Left lobe of liver (tissue), 2 donors: Measurements from ENCODE around the gene LMOD1. TPM values are rescaled to one million over a fixed set of nuclear protein-coding genes. Genes with fewer than 3 reads are reported as not detected.
"Not testable (repeated sequence)": the region's sequence is repeated elsewhere in the genome, so short reads cannot be mapped to it uniquely, and the experiment has no call there.

ENCODE experiments used
- ATAC-seq: fragments of 200-7000 bp; cut with Tn5 transposase; one replicate; pipeline ENCODE4 v1.9.1; 2020; ENCODE audit warnings: mild to moderate bottlenecking, moderate library complexity
- DNase-seq: peaks from one replicate; pipeline ENCODE4 v3.0.0-alpha.2; 2020; ENCODE audit warnings: low spot score
- total RNA-seq: library from RNA; stranded (reverse); gene quantifications from one replicate; pipeline ENCODE4 v1.2.1, GENCODE V29; 2021
- donor health status: DM: no; HTN: no; CAD: no; lungs with moderate emphysema.
- donor health status: DM: no; HTN: yes; CAD: no.

The LMOD1 gene
- total RNA-seq, 1 donor from 2014 or later: 1.0 TPM

DNA sequence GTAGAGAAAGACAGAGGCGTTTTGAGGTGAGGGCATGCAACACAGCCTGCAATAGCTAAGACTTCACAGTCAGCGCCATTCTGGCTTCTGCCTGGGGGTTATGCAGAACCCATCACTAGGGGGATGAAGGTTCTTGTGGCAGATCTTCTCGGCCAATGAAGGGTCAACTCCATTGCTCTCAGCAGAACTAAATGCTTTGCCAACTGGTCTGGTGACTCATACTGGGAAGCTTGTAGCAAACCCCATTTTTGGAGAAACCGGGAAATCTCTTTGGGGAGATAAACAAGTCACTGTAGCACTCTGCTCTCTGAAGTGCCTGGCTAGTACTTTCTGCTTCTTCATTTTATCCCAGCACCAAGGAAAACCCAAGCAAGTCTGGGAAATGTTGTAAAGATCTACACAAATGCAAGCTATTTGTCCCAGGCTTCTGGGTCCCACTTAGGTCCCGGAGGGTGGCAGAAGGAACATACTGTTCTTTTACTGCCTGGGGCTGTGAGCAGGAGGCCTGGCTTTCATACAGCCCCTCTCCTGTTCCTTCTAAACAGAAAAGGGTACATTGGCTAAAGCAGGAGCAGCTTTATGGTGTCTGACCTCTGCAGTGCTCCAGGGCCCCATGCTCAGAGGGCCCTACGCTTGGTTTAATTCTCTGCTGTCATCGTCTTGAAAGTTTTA is 28.9 kb downstream of the LMOD1 start:
- ATAC-seq: no peak
- DNase-seq: no peak

DNA sequence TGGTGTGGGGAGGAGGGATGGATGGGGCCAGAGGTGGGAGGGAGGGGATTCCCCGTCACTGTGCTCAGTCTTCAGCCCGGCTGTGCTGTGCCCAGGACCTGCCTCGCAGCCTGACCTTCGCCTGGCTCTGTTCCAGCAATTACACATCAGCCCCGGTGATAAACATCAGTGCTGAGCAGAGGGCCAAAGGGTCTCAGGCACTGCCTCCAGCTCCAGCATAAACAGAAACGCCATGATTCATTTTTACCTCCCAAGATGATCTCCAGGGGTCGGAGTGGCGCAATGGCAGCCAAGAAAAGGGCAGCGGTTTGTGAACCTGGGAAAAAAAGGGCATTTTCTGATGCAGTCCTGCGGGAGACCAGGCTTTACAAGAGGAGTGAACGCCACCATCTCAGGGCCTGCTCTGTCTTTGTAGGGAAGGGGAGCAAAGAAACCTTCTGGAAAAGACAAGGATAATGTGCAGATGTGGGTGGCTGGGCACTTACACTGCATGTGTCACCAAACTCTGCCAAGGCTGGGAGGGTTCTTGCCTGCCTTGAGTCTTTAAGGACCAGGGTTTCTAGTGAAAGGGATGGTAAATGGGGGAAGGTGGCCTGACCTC is 29.6 kb downstream of the LMOD1 start:
- ATAC-seq: peak; percentile 93
- DNase-seq: peak; percentile 74

DNA sequence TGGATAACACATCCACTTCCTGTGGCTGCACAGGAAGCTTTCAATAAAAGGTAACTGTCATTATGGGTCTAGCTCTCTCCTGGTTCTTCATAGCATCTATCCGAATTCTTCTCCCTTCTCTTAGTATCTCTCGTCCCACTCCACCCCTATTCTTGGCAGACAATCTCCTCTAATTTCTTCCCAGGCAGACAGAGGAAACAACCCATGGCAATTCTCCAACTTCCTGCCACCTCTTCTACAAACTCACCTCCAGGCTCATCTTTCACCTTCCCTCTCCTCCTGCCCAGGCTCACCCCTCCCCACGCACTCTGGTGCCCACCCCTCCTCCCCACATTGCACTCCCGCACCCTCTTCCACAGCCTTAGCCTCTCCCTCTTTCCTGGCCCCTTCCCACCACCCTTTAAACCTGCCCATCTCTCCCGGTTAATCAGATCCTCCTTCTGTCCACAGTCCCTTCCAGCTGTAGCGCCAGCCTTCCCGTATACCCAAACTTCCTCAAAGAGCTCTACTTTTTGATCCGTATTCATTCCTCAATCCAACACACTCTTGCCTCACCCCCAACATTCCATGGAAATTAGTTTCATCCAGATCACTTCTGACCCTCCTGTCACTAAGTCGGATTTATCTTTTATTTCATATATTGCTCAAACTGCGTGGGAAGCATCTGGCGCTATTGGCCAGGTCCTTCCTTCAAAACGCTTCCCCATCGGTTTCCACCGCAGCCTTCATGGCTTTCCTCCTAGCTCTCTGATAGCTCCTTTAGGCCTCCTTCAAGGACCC is 31.7 kb downstream of the LMOD1 start:
- ATAC-seq (no peak), DNase-seq (no peak)

DNA sequence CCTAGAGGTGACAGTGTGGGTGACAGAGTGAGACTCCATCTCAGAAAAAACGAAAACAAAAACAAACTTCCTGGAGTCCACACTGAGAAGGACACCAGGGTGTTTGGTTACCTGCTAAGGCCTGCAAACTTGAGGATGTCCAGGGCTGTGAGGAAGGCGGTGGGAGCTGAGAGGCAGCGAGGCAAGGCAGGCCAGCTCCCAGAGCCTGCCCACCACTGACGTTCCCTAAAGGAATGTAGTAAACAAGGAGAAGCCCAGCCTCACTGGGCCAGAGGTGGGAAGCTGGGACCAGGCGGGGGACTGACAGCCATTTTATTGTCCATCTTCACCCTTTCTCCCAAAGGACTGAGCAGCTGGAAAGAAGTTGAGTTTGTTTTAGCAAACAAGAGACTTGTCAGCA is 33.5 kb downstream of the LMOD1 start:
- DNase-seq (no peak), ATAC-seq (no peak)

DNA sequence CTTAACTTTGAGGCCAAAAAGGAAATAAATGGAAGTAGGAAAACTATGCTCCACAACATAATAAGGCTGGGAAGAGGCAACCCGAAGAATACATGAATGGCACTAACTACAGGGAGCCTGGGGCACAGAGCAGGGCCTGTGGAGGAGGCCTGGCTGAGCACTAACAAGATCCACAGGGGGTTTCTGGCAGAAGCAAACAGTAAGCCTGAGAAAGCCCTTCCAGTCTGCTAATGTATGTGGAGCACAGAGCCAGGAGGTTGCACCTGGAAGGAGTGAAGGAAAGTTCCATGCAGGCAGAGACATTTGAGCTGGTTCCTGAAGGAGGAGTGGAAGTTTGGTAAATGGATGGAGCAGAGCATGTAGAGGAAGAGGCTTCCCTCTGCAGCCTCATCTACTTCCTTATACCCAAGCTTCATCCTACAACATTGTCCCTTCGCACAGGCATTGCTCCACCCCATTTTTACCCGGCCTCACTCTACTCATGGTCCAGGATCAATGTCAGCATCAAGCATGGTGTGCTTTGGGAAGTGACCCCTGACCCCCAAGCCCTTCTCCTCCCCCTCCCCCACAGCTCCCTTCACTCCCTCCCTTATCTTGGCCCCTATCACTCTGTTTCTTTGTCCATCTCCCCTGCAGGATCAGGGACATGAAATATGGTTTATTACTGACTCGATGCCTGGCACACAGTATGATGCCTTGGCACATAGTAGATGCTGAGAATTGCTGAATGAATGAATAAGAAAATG is 34.3 kb downstream of the LMOD1 start:
- ATAC-seq (no peak), DNase-seq (no peak)

DNA sequence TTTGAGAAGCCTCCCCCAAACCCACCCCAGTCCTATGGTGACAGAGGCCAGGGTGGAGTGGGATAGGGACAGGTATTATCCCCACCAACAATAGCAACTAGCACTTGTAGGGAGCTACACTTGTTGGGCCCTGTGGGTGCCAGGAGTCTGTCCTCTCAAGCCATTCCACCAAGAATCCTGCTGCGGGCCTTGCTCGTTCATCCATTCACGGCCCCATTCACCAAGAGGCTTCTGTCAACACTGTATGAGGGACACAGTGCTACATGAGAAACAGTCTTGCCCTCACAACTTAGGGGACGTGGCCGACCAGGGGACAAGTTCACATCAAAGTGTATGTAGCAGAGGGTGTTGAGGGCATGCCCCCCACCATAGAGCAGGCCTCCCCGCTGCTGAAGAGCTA is 38.7 kb downstream of the LMOD1 start:
- ATAC-seq (no peak), DNase-seq (no peak)

DNA sequence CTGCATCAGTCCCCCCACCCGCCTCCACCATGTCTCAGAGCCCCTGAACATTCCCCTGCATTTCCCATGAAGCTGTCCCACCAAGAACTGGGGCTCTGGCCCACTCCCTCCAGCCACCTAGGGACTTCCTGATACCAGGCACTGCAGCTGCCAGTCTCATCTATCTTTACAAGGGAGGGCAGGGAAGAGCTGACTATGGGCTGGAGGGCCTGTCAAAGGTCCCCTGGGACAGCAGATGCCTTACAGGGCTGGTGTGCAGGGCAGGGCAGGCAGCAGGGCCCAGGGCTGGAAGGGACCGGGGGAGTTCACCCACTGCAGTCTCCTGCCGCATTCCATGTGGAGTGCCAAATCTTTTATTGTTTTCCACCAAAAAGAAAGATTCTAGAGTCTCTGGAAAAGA is 40.0 kb downstream of the LMOD1 start:
- ATAC-seq (no peak), DNase-seq (no peak)

DNA sequence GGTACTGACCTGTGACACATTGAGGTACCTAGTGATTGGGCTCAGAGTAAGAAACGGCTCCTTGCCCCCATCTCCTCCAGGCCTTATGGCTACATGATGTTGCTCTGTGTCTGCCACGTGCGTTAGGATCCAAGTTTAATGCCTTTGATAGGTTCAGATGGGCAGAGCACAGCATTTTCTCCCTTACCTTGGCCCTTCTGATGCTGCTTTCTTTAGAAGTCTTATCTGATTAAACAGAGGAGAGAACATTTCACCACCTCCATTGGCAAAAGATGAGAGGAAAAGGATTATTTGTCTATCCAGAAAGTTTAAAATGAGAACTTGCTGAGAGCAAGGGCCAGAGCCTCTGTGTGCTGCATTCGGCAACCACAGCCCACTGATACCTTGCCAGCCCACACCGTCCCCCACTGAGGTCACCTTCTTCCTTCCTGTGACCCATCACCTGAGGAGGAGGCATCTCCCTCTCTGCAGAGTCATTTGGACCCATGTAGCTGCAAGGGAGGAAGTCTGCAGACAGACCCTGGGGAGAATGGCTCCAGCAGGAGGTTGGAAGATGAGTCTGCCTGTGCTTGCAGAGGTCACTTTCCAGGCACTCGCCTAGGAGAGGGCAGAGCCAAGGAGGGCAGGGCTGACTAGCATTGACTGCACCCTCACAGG is 41.0 kb downstream of the LMOD1 start:
- ATAC-seq: peak; percentile 85
- DNase-seq: peak; percentile 64

DNA sequence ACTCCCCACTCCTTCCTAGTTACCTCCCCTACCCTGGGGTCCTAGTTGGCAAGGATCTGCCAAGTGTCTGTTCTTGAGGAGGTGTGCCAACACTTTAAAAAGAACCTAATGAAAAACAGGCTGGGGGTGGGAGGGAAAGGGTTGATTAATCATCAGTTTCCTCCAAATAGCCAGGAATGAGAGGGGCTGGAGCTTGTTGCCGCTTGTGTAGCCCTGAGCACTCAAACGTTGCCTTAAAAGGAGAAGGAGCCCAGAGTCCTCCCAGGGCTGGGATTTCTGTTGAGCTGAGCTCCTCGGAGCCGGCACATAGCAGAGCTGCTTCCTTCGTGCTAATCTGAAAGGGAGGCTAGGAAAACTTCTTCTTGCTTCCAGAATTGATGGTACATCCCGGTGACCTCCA is 41.8 kb downstream of the LMOD1 start:
- DNase-seq: no peak
- no peak for ATAC-seq

DNA sequence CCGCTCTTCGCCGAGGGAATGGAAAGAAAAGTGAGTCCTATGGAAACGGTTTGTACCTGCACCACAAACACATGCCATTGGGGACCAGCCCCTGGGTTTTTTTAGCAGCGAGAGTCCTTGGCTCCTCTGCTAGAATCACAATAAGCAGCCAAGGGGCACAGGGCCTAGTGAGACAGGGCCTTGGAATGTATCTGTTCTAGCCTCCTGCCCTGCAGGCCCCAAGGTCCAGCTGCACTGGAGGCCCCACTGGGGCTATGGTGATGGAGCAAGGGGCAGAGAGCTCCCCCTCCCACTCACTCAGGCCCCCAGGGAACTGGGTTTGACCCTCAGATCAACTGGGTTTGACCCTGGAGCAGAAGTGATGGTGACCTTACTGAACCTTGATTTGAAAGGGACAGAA is 43.2 kb downstream of the LMOD1 start:
- no peak for ATAC-seq

DNA sequence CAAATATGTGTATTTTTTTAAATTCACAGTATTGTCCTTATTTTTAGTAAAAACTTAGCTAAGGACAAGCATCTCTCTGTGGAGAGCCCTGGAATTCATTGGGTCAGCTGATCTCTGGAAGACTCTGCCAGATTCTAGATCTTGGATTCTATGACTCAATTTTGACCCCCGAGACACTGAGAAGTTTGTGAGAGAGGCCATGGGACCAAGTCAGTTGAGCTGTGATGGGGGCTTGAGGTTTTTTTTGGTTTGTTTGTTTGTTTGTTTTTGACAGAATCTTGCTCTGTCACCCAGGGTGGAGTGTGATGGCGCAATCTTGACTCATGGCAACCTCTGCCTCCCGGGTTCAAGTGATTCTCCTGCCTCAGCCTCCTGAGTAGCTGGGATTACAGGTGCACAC is 44.1 kb downstream of the LMOD1 start:
- DNase-seq (no peak), ATAC-seq (no peak)

More for the DNA sequence above, 43.2 kb downstream of the LMOD1 start:
- no peak for DNase-seq

DNA sequence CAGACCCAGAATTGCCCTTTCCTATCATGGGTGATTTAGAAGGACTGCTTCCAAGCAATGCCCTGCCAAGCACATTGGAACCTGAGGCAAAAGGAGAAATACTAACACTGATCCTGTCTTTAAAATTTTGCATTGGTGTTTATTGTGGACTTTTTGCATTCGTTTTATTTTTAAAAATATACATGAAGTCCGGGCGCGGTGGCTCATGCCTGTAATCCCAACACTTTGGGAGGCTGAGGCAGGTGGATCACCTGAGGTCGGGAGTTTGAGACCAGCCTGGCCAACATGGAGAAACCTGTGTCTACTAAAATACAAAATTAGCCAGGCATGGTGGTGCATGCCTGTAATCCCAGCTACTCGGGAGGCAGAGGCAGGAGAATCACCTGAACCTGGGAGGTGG is 45.3 kb downstream of the LMOD1 start:
- not testable (repeated sequence) for DNase-seq, ATAC-seq

DNA sequence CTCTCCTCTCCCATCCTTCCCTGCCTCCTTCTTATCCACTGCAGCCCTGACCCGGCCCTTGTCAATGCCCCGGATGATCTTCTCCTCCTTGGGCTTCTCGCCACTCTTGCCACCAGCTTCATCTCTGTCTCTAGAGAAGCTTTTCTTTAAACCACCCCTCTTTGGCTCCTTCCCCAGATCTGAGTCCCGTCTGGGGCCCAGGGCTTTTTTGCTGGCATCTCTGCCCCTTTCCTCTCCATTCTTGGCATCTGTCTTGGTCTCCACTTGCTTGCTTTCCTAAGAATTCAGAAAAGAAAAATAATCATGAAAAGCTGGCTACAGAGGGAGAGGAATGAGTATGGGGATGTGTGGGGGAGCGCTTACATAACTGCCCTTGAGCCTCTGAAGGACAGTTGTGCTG is 45.9 kb downstream of the LMOD1 start:
- no peak for DNase-seq
- ATAC-seq: no peak

DNA sequence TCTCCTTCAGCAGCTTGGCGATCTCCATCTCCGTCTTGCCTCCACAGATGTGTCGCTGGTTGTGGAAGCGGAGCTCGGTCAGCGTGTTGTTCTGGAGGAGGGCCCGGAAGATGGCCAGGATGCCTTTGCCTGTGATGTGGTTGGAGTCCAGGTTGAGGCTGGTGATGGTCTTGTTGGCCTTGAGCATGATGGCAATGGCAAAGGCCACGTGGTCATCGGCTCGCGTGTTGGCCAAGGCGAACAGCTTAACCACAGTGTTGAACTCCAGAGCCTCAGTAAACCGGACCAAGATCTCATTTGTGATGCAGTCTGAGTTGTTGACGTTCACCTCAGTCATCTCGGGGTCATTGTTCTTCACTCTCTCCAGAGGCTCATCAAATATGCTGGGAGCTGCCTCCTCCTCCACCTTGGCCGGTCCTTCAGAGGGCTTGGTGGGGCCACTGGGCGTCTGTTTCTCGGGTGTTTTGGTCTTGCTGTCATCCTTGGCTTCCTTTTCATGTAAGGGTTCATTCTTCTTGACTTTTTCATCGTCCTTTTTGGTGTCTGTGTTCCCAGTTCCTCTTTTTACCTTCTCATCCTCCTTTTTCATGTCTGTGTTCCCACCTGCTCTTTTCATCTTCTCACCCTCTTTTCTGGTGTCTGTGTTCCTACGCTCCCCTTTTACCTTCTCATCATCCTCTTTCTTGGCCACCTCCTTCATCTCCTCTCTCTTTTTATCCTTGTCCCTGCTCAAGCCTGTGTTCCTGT is 46.5 kb downstream of the LMOD1 start:
- no peak for DNase-seq
- no peak for ATAC-seq

DNA sequence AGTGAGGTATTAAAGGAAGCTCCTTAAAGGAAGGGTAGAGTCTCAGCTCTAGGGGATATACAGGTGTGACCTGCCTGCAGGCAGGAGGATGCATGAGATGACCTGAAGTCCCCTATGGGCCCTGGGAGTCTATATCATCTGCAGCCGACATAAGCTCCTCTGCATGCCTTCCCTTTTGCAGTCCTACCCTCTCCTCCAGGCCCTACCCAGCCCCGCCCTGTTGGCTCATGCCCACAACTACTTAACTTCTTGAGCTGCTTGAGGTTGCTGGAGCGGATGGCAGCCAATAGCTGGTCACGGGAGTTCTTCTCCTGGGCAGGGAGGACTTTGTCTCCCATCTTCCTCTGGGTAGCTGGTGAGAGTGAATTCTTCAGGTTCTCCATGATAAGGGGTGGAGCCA is 47.4 kb downstream of the LMOD1 start:
- no peak for DNase-seq

DNA sequence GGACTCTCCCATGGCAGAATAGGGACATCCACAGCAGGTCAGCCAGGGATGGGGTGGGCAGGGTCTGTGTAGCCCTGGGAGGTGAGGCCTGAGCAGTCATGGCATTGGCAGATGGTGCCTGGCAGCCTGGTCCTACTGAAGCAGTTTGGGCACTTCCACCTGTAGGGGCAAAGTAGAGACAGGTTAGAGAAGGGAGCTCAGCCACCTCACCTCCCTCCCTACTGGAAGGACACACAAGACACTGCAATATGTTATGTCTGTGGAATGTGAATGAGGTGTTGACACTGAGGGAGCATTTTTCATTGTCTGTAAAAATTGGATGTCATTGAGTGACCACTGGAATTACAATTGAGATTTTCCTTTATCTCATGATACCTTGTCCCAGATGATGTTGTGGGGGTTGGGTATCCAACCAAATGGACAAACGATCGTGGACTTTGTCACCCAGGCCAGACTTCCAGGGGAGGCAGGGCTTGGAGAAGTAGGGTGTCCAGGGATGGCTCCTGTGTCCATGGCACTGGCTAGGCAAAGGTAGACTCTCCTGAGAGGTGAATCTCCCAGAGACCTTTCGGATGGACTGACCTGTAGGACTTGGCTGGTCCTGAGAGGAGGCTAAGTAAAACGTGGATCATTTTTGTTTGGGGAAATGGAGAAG is 48.0 kb downstream of the LMOD1 start:
- no peak for DNase-seq
- ATAC-seq: peak; percentile 53

More for the DNA sequence above, 47.4 kb downstream of the LMOD1 start:
- ATAC-seq: no peak

DNA sequence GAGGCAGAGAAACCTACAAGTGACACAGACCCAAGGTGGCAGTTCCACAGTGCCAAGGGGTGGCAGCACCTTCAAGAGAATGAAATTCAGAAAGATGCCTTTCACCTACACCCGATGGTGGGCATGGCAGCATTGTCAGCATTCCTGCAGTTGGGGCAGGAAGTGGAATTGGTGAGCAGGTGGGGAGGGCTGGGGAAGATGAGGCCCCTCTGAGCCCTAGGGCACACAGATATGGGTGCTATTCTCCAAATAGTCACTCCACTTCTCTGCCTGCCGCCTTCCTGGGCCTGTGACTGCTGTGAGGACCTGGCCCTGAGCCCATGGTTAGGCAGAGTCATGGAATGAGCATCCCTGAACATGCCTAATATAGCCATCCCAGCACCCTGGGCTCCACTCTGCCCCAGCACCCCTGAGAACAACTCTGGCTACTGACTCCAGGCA is 49.4 kb downstream of the LMOD1 start:
- peak; percentile 16 for ATAC-seq
- DNase-seq: no peak

DNA sequence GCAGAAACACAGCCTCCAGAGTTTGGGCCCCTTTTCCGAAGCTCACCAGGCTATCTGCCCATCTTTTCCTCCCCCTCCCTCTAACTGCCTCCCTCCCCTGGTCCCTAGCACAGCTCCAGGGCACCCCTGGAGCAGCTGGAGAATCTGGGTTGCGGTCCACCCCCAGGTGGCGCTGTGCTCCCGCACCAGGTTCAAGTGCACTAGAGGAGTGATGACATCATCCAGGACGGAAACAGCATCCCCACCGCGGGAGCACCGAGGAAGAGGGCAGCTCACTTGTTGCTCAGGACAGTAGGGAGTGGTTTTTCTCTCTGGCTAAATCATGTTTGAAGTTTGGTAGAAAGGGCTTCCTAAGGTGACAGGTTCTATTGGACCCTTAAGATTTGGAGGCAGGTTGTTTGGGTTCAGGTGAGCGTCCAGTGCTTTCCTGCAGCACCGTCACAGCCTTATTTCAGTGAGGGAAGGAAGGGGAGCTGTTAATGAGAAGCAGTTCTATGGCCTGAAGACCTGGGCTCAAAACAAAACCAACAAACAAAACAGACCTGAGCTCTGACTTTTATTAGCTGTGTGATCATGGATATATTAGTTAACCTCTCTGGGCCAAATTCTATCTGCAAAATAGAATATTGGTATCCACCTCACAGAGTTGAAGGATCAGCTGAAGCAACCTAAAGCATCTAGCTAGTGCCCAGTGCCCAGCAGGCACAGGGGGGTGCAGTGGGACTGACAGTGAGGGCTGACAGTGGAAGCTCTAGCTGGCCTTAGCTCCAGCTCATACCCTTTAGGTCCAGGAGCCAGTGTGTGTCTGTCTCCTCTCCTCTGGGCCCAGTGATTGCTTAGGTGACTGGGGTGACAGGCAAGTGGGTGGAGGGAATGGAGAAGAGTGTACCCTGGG is 50.2 kb downstream of the LMOD1 start:
- DNase-seq (peak; percentile 85), ATAC-seq (peak; percentile 93)
